ENCODE measurements around the gene TRIM63.

DNA sequence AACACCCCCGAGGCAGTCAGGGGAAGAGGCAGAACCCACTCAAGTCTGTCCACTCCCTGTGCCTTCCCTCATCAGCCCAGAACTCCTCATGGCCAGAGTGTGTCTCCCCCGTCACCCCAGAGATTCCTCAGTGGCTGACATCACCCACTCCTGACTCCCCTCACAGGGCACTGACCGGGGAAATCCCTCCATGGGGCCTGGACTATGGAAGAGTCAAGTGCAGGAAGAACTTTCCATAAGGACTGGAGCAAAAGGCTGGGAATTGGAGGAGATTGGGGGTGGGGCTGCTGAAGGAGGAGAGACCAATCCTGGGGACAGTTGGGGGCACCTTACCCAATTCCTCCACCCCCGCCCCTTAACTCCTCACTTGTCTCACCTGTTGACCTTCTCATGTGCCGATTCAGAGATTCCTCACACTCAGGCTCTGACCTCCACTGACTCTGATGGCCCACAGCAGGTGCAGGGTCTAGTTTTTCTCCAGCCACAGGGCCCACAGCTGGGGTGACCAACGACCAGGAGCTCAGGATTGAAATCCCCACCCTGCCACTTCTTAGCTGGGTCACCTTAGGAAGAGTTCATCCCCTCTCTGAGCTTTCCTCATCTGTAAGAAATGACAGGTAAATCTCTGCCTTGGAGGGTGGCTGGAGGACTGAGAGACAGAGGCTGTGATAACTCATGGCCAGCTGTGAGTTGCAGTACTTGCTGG is 46.3 kb downstream of the TRIM63 start:
- TF ChIP-seq CTCF (conservative IDR thresholded peaks at IDR 0.05; ENCODE audit: low read length) (no peak), EZH2phosphoT487 (IDR thresholded peaks at IDR 0.05; ENCODE audit: borderline replicate concordance, low read depth, low read length) (no peak)

Measured in OCI-LY7 (cell line).